H1 (cell line): ENCODE data around the gene OR9K2. TPM values are rescaled to one million over a fixed set of nuclear protein-coding genes. Genes with fewer than 3 reads are reported as not detected.

Source experiments
- CTCF ChIA-PET: fragments of 300-600 bp; sonication (Branson Sonifier 250); formaldehyde crosslinking; loops from one replicate; lab custom pipeline; 2021; ENCODE audit not compliant: partially characterized antibody; lab: Charles Lee
- POLR2A ChIA-PET: fragments of 300-600 bp; sonication (Branson Sonifier 250); formaldehyde crosslinking; loops from one replicate; lab custom pipeline; 2021; ENCODE audit warnings: inconsistent platforms; ENCODE audit not compliant: partially characterized antibody; lab: Charles Lee
- DNase-seq, 2 experiments: peaks; one replicate each; pipeline versions ENCODE4 v3.0.0 to v3.0.0-alpha.2; 2010 to 2022; ENCODE audit warnings: low spot score in 2 of 2, low read depth in 1 of 2, mixed read lengths in 1 of 2
- FAIRE-seq: peaks from 2 replicates; lab custom pipeline; 2011; peaks lifted over from hg19 to GRCh38; lab: Jason Lieb, UNC
- H2AFZ ChIP-seq: 2 replicates; pipeline ENCODE4 v1.8.1; 2012; ENCODE audit warnings: low read length, inconsistent platforms
- H2AK5ac ChIP-seq: 2 replicates; pipeline ENCODE4 v1.6.1; 2013; ENCODE audit warnings: low read depth, low read length
- H2BK120ac ChIP-seq: replicated peaks from 2 replicates; pipeline ENCODE3; 2013; ENCODE audit warnings: low read depth, low read length, inconsistent platforms
- H2BK12ac ChIP-seq: 2 replicates; pipeline ENCODE4 v1.6.1; 2013; ENCODE audit warnings: low read depth, low read length
- H2BK15ac ChIP-seq: 2 replicates; pipeline ENCODE4 v1.6.1; 2013; ENCODE audit warnings: low read length
- H2BK20ac ChIP-seq: 2 replicates; pipeline ENCODE4 v1.6.1; 2013; ENCODE audit warnings: low read length
- H2BK5ac ChIP-seq: 2 replicates; pipeline ENCODE4 v1.6.1; 2013; ENCODE audit warnings: low read depth, low read length
- H3K14ac ChIP-seq: 2 replicates; pipeline ENCODE4 v1.6.1; 2013; ENCODE audit warnings: inconsistent platforms; ENCODE audit not compliant: insufficient read length
- H3K18ac ChIP-seq: 2 replicates; pipeline ENCODE4 v1.6.1; 2013; ENCODE audit warnings: low read length; ENCODE audit errors: extremely low read depth
- H3K23ac ChIP-seq: 2 replicates; pipeline ENCODE4 v1.6.1; 2013; ENCODE audit warnings: inconsistent platforms; ENCODE audit not compliant: insufficient read length
- H3K23me2 ChIP-seq: 2 replicates; pipeline ENCODE4 v1.6.1; 2013; ENCODE audit warnings: low read depth, low read length
- H3K27ac ChIP-seq: 2 replicates; pipeline ENCODE4 v1.6.1; 2011; ENCODE audit warnings: low read depth, low read length, inconsistent platforms
- H3K27me3 ChIP-seq, 4 experiments: replicated peaks in 1 of 4; 1 replicate in 1 of 4; 2 replicates in 3 of 4; pipeline versions ENCODE4 v1.6.1 to v1.8.1; 2011 to 2013; ENCODE audit warnings: low read length in 3 of 4, mild to moderate bottlenecking in 3 of 4, inconsistent platforms in 2 of 4, mixed read lengths in 2 of 4, moderate library complexity in 1 of 4; ENCODE audit not compliant: control insufficient read depth in 3 of 4, insufficient read depth in 3 of 4; ENCODE audit errors: extremely low read depth in 1 of 4
- H3K36me3 ChIP-seq, 4 experiments: 2 replicates each; pipeline versions ENCODE4 v1.6.1 to v1.8.1; 2011 to 2013; ENCODE audit warnings: mild to moderate bottlenecking in 4 of 4, low read length in 3 of 4, moderate library complexity in 2 of 4, control low read depth in 1 of 4, inconsistent platforms in 1 of 4; ENCODE audit not compliant: insufficient read depth in 4 of 4, control insufficient read depth in 2 of 4
- H3K4ac ChIP-seq: replicated peaks from 2 replicates; pipeline ENCODE3; 2013; ENCODE audit warnings: low read length, low read depth, mixed read lengths, inconsistent platforms; ENCODE audit not compliant: insufficient read length
- H3K4me1 ChIP-seq, 4 experiments: replicated peaks in 1 of 4; 1 replicate in 1 of 4; 2 replicates in 3 of 4; pipeline versions ENCODE4 v1.6.1 to v1.8.1; 2011 to 2013; ENCODE audit warnings: low read length in 3 of 4, inconsistent platforms in 2 of 4, mixed read lengths in 1 of 4; ENCODE audit not compliant: insufficient read depth in 4 of 4, control insufficient read depth in 3 of 4
- H3K4me2 ChIP-seq, 2 experiments: 2 replicates each; pipeline versions ENCODE4 v1.6.1 to v1.8.1; 2011 to 2013; ENCODE audit warnings: low read depth in 2 of 2, low read length in 2 of 2, control low read depth in 1 of 2, inconsistent platforms in 1 of 2, mild to moderate bottlenecking in 1 of 2; ENCODE audit not compliant: insufficient read depth in 1 of 2
- H3K4me3 ChIP-seq, 4 experiments: fragments of 200-600, 300-600 bp in 1 of 4; sonication (generic), shearing (Covaris generic), sonication (Bioruptor Twin) in 1 of 4; 2 replicates each; pipeline versions ENCODE4 v1.5.1 to v1.8.1; 2011 to 2016; ENCODE audit warnings: low read length in 4 of 4, low read depth in 3 of 4, control low read depth in 2 of 4, inconsistent platforms in 2 of 4, mild to moderate bottlenecking in 2 of 4, mixed read lengths in 1 of 4, moderate library complexity in 1 of 4; ENCODE audit not compliant: insufficient read depth in 2 of 4; ENCODE audit errors: extremely low read depth in 1 of 4
- H3K56ac ChIP-seq: replicated peaks from 2 replicates; pipeline ENCODE3; 2013; ENCODE audit warnings: low read depth, mild to moderate bottlenecking, mixed read lengths, low read length, inconsistent platforms; ENCODE audit not compliant: insufficient read length
- H3K79me1 ChIP-seq: 2 replicates; pipeline ENCODE4 v1.6.1; 2013; ENCODE audit warnings: low read depth, low read length, control low read depth
- H3K79me2 ChIP-seq, 2 experiments: 2 replicates each; pipeline versions ENCODE4 v1.6.1 to v1.8.1; 2012 to 2013; ENCODE audit warnings: low read length in 2 of 2, mild to moderate bottlenecking in 2 of 2, inconsistent platforms in 1 of 2; ENCODE audit not compliant: insufficient read depth in 2 of 2, control insufficient read depth in 1 of 2
- H3K9ac ChIP-seq, 4 experiments: replicated peaks in 1 of 4; 1 replicate in 1 of 4; 2 replicates in 3 of 4; pipeline versions ENCODE4 v1.6.1 to v1.8.1; 2011 to 2013; ENCODE audit warnings: low read depth in 3 of 4, low read length in 3 of 4, control low read depth in 2 of 4, mild to moderate bottlenecking in 2 of 4, moderate library complexity in 2 of 4, inconsistent platforms in 1 of 4; ENCODE audit errors: extremely low read depth in 1 of 4
- H3K9me3 ChIP-seq, 2 experiments: 2 replicates each; pipeline versions ENCODE4 v1.6.1 to v1.8.1; 2012 to 2013; ENCODE audit warnings: mild to moderate bottlenecking in 2 of 2, moderate library complexity in 2 of 2, control low read depth in 1 of 2, inconsistent platforms in 1 of 2, low read depth in 1 of 2, low read length in 1 of 2, mixed read lengths in 1 of 2; ENCODE audit not compliant: insufficient read depth in 2 of 2
- H4K20me1 ChIP-seq, 2 experiments: replicated peaks in 1 of 2; 2 replicates each; pipeline versions ENCODE3 to v1.8.1; 2011 to 2013; ENCODE audit warnings: inconsistent platforms in 2 of 2, low read length in 2 of 2, mild to moderate bottlenecking in 1 of 2; ENCODE audit not compliant: insufficient read depth in 2 of 2, control insufficient read depth in 1 of 2
- H4K5ac ChIP-seq: 2 replicates; pipeline ENCODE4 v1.6.1; 2013; ENCODE audit warnings: low read length, low read depth, mixed read lengths, inconsistent platforms; ENCODE audit not compliant: insufficient read length
- H4K8ac ChIP-seq: 2 replicates; pipeline ENCODE4 v1.8.0; 2013; ENCODE audit warnings: mild to moderate bottlenecking, moderate library complexity, low read length, inconsistent platforms; ENCODE audit not compliant: insufficient read depth; ENCODE audit errors: extremely low read depth
- H4K91ac ChIP-seq: replicated peaks from 2 replicates; pipeline ENCODE3; 2013; ENCODE audit warnings: low read length, mixed read lengths, inconsistent platforms; ENCODE audit not compliant: insufficient read length
- BACH1 ChIP-seq: IDR thresholded peaks from 2 replicates; pipeline ENCODE4 v1.6.1; 2012; ENCODE audit warnings: low read length, improper control_type of control experiment
- CBX8 ChIP-seq: fragments of 300-800, 300-1000 bp; sonication (generic); IDR thresholded peaks from 2 replicates; pipeline ENCODE4 v1.7.1; 2016; ENCODE audit warnings: low read depth, low read length, borderline replicate concordance
- GTF2F1 ChIP-seq: IDR thresholded peaks from 2 replicates; pipeline ENCODE4 v1.6.1; 2012; ENCODE audit warnings: low read depth, low read length, improper control_type of control experiment, borderline replicate concordance
- HDAC2 ChIP-seq, 2 experiments: fragments of 300-600 bp in 1 of 2; sonication (generic) in 1 of 2; IDR thresholded peaks; 2 replicates each; pipeline ENCODE4 v1.6.1; 2011 to 2012; ENCODE audit warnings: low read depth in 2 of 2, low read length in 2 of 2, mild to moderate bottlenecking in 2 of 2, moderate library complexity in 2 of 2, borderline replicate concordance in 1 of 2, inconsistent platforms in 1 of 2
- JUN ChIP-seq: IDR thresholded peaks from 2 replicates; pipeline ENCODE4 v1.6.1; 2011; ENCODE audit warnings: low read depth, mild to moderate bottlenecking, improper control_type of control experiment, low read length
- RFX5 ChIP-seq: IDR thresholded peaks from 2 replicates; pipeline ENCODE4 v1.6.1; 2011; ENCODE audit warnings: low read depth, low read length, improper control_type of control experiment, borderline replicate concordance
- SP2 ChIP-seq: IDR thresholded peaks from 2 replicates; pipeline ENCODE4 v1.6.1; 2012; ENCODE audit warnings: mild to moderate bottlenecking, low read length, inconsistent platforms
- TEAD4 ChIP-seq: IDR thresholded peaks from 2 replicates; pipeline ENCODE4 v1.6.1; 2012; ENCODE audit warnings: low read depth, low read length, inconsistent platforms, mixed read lengths
- WGBS, 2 experiments: shearing (Covaris generic) in 1 of 2; methylation state at CpG; one replicate each; pipeline versions ENCODE4 v1.1.6 to v1.1.7; 2013 to 2015; ENCODE audit warnings: low lambda C conversion rate in 2 of 2, mixed read lengths in 2 of 2, inconsistent platforms in 1 of 2, low coverage in 1 of 2, missing lambda C conversion rate in 1 of 2; ENCODE audit not compliant: insufficient replicate concordance in 2 of 2, insufficient coverage in 1 of 2, insufficient read length in 1 of 2; ENCODE audit errors: extremely low coverage in 1 of 2, missing lambda C conversion rate in 1 of 2; 5-methylcytosine and 5-hydroxymethylcytosine counted together
- polyA plus RNA-seq, 7 experiments: library from polyadenylated mRNA; depleted of rRNA in 3 of 7; stranded (reverse) in 5 of 7; unstranded in 2 of 7; fragments of >200 nt in 5 of 7; fragments of 200-250 nt in 2 of 7; gene quantifications; 1 replicate in 5 of 7; 2 replicates in 1 of 7; 4 replicates in 1 of 7; pipeline versions ENCODE4 v1.2.1 to v1.2.3, GENCODE V29; 2011 to 2013; ENCODE audit warnings: missing spikeins in 2 of 7, mixed read lengths in 2 of 7
- total RNA-seq: library from RNA; stranded (reverse); fragmentation: NEBNext Ultra II Directional; extraction: Animal tissue kit (Norgen Biotek cat#: 25700); gene quantifications from 2 replicates; pipeline ENCODE4 v1.2.1, GENCODE V29; 2021
- TF ChIP-seq, protein P1 (sequence below), 3 experiments: IDR thresholded peaks; 1 replicate in 2 of 3; 2 replicates in 1 of 3; pipeline versions ENCODE4 v1.5.1 to v1.6.1; 2011; ENCODE audit warnings: low read length in 3 of 3, mild to moderate bottlenecking in 3 of 3, inconsistent platforms in 2 of 3, low read depth in 1 of 3, moderate library complexity in 1 of 3; ENCODE audit not compliant: insufficient read depth in 1 of 3; ENCODE audit errors: control extremely low read depth in 1 of 3
- TF ChIP-seq, protein P2 (sequence below): IDR thresholded peaks from 2 replicates; pipeline ENCODE4 v1.6.1; 2012; ENCODE audit warnings: low read length, inconsistent platforms

OR9K2 gene
- total and polyA plus RNA-seq, 2 of the 8 experiments (the other 6 are each of a cell fraction or from before 2014, with no cell fraction given), result not detected

DNA sequence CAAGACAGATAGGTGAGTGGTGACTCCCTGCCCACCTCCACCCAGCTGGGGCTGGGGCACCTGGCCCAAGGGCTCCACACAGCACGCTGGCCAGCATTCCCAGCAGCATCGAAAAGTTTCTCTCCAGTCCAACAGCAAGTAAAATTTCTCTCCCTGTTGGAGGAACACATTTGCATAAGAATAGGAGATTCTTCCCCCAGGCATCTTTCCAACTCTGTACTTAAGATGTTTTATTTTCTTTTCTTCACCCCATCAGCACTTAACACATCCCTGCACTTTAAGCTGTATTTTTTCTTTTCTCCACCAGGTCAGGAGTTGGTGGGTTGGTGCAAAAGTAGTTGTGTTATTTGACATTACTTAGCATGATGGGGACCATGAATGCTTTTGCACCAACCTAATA lies 47.2 kb downstream of the OR9K2 start:
- Histone ChIP-seq H2BK15ac (no peak overlapping the region), H3K18ac (no peak overlapping the region), H3K27me3 (no peaks in the 10 kb centered on the region), H4K5ac (no peak overlapping the region), H3K4me1 (no peaks in the 10 kb centered on the region), H2BK5ac (no peak overlapping the region), H3K23ac (no peak overlapping the region), H3K23me2 (no peaks in the 10 kb centered on the region), H4K8ac (no peak overlapping the region)
- 100% methylated on average over 2 of the region's 2 CpGs; no CpG with 5 or more reads in 1 of the 2 experiments for WGBS, 2 experiments
- FAIRE-seq, result no peak
- POLR2A ChIA-PET, result no interaction called here
- TF ChIP-seq SP2 (no peak), HDAC2 (IDR thresholded peaks at IDR 0.05; ENCODE audit: borderline replicate concordance in 1 of 2, low read depth in 2 of 2, low read length in 2 of 2) (no peak), CBX8 (no peak), JUN (no peak), GTF2F1 (no peak), RFX5 (no peak), TEAD4 (no peak), BACH1 (no peak)
- TF ChIP-seq, protein P1, sequence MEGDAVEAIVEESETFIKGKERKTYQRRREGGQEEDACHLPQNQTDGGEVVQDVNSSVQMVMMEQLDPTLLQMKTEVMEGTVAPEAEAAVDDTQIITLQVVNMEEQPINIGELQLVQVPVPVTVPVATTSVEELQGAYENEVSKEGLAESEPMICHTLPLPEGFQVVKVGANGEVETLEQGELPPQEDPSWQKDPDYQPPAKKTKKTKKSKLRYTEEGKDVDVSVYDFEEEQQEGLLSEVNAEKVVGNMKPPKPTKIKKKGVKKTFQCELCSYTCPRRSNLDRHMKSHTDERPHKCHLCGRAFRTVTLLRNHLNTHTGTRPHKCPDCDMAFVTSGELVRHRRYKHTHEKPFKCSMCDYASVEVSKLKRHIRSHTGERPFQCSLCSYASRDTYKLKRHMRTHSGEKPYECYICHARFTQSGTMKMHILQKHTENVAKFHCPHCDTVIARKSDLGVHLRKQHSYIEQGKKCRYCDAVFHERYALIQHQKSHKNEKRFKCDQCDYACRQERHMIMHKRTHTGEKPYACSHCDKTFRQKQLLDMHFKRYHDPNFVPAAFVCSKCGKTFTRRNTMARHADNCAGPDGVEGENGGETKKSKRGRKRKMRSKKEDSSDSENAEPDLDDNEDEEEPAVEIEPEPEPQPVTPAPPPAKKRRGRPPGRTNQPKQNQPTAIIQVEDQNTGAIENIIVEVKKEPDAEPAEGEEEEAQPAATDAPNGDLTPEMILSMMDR (IDR thresholded peaks at IDR 0.05; ENCODE audit: control extremely low read depth in 1 of 3, insufficient read depth in 1 of 3, low read depth in 1 of 3, low read length in 3 of 3), result no peak
- TF ChIP-seq, protein P2, sequence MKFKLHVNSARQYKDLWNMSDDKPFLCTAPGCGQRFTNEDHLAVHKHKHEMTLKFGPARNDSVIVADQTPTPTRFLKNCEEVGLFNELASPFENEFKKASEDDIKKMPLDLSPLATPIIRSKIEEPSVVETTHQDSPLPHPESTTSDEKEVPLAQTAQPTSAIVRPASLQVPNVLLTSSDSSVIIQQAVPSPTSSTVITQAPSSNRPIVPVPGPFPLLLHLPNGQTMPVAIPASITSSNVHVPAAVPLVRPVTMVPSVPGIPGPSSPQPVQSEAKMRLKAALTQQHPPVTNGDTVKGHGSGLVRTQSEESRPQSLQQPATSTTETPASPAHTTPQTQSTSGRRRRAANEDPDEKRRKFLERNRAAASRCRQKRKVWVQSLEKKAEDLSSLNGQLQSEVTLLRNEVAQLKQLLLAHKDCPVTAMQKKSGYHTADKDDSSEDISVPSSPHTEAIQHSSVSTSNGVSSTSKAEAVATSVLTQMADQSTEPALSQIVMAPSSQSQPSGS, result no peak
- TF ChIP-seq, all 59 proteins: peak for 0
- H2BK12ac ChIP-seq, result no peak overlapping the region
- H3K9ac ChIP-seq, result no peak overlapping the region
- H2AFZ ChIP-seq, result no peak overlapping the region
- no peaks in the 10 kb centered on the region for H4K20me1 ChIP-seq
- H3K4ac ChIP-seq, result no peak overlapping the region
- H3K79me2 ChIP-seq, result no peaks in the 10 kb centered on the region
- no peak overlapping the region for H2BK20ac ChIP-seq
- H2AK5ac ChIP-seq, result no peak overlapping the region
- H3K9me3 ChIP-seq, result 0 out of 4 replicates have a peak, but pooled peaks cover 0 to 4% of the 10 kb centered on the region in 2 experiments
- no peak overlapping the region for H2BK120ac ChIP-seq
- CTCF ChIA-PET, result interaction anchor here (1.7 kb wide), 1 partner anchor 15 kb away, joined by 7 read pairs; no protein-coding TSS in a partner anchor
- H4K91ac ChIP-seq, result no peak overlapping the region
- no peak overlapping the region for H3K27ac ChIP-seq
- H3K4me2 ChIP-seq, result no peak overlapping the region
- H3K4me3 ChIP-seq, result no peak overlapping the region
- no peaks in the 10 kb centered on the region for H3K79me1 ChIP-seq
- no peak for DNase-seq
- H3K36me3 ChIP-seq, result no peaks in the 10 kb centered on the region; a peak in 1 of 8 replicates
- no peak overlapping the region for H3K56ac ChIP-seq
- no peak overlapping the region for H3K14ac ChIP-seq
